Stimulated activated effector memory CD8-positive, alpha-beta T cell treated with anti-CD3 and anti-CD28 coated beads, Interleukin-12 subunit alpha, Interleukin-12 subunit beta, amount 100 ng/mL, for 72 hours (primary cell): ENCODE data around the gene CST7.
A peak's percentile ranks its signal among the peaks of the same experiment; 100 is the strongest.
"Not testable (repeated sequence)": the region's sequence is repeated elsewhere in the genome, so short reads cannot be mapped to it uniquely, and the experiment has no call there.

ENCODE experiments used
- ATAC-seq: fragments of 150-1000 bp; cut with Tn5 transposase; 2 replicates; pipeline ENCODE4 v1.10.0; 2021
- DNase-seq, 2 donors: peaks; one replicate each; pipeline ENCODE4 v3.0.0; 2021 to 2022; ENCODE audit warnings: low spot score in 2 of 2
- H3K27ac Mint-ChIP-seq: one replicate; pipeline ENCODE4 v1.8.0; 2022; ENCODE audit warnings: mild to moderate bottlenecking, mixed read lengths
- H3K36me3 Mint-ChIP-seq: one replicate; pipeline ENCODE4 v1.8.0; 2022; ENCODE audit warnings: mild to moderate bottlenecking, mixed read lengths
- H3K4me1 Mint-ChIP-seq: one replicate; pipeline ENCODE4 v1.8.0; 2022; ENCODE audit warnings: mixed read lengths
- H3K4me3 Mint-ChIP-seq: one replicate; pipeline ENCODE4 v1.8.0; 2022; ENCODE audit warnings: mild to moderate bottlenecking, mixed read lengths
- H3K9me3 Mint-ChIP-seq: one replicate; pipeline ENCODE4 v1.8.0; 2022; ENCODE audit warnings: mixed read lengths

Gene CST7

GRCh38 chr20:24917797-24918578 is 31.1 kb upstream of the CST7 start:
- peaks cover 29% of the 10 kb centered on the region for H3K4me1 Mint-ChIP-seq
- no peaks in the 10 kb centered on the region for H3K9me3 Mint-ChIP-seq
- peak overlapping the region; percentile 58 for H3K4me3 Mint-ChIP-seq
- no peaks in the 10 kb centered on the region for H3K36me3 Mint-ChIP-seq
- ATAC-seq: peak; percentile 74
- peak; percentile 41 to 70 for DNase-seq
- H3K27ac Mint-ChIP-seq: peak overlapping the region; percentile 71

GRCh38 chr20:24918579-24919566 is 30.2 kb upstream of the CST7 start:
- H3K4me3 Mint-ChIP-seq: peak overlapping the region; percentile 58
- peak in 1 of 2 donors; percentile 12 for DNase-seq
- H3K9me3 Mint-ChIP-seq: no peaks in the 10 kb centered on the region
- no peaks in the 10 kb centered on the region for H3K36me3 Mint-ChIP-seq
- ATAC-seq: no peak
- H3K4me1 Mint-ChIP-seq: peaks cover 29% of the 10 kb centered on the region
- H3K27ac Mint-ChIP-seq: peak overlapping the region; percentile 71

GRCh38 chr20:24919665-24920064 is 29.4 kb upstream of the CST7 start:
- H3K9me3 Mint-ChIP-seq, H3K27ac Mint-ChIP-seq, H3K4me3 Mint-ChIP-seq, ATAC-seq, H3K36me3 Mint-ChIP-seq: not testable (repeated sequence)
- peaks cover 29% of the 10 kb centered on the region for H3K4me1 Mint-ChIP-seq
- DNase-seq: peak in 1 of 2 donors; percentile 37

GRCh38 chr20:24920706-24921105 is 28.4 kb upstream of the CST7 start:
- H3K4me1 Mint-ChIP-seq: peaks cover 29% of the 10 kb centered on the region
- peak in 1 of 2 donors; percentile 40 for DNase-seq
- not testable (repeated sequence) for H3K36me3 Mint-ChIP-seq, H3K27ac Mint-ChIP-seq, H3K9me3 Mint-ChIP-seq, ATAC-seq, H3K4me3 Mint-ChIP-seq

- not testable (repeated sequence) for H3K9me3 Mint-ChIP-seq, ATAC-seq, H3K4me3 Mint-ChIP-seq, H3K36me3 Mint-ChIP-seq
- peaks cover 41% of the 10 kb centered on the region for H3K4me1 Mint-ChIP-seq
- DNase-seq: peak in 1 of 2 donors; percentile 43
- peak overlapping the region; percentile 94 for H3K27ac Mint-ChIP-seq
Observed at GRCh38 chr20:24929259-24929658, 19.8 kb upstream of the CST7 start.

- peak overlapping the region; percentile 94 for H3K27ac Mint-ChIP-seq
- DNase-seq: peak; percentile 26 to 73
- H3K36me3 Mint-ChIP-seq, H3K9me3 Mint-ChIP-seq: not testable (repeated sequence)
- H3K4me3 Mint-ChIP-seq: peak overlapping the region; percentile 62
- H3K4me1 Mint-ChIP-seq: peaks cover 48% of the 10 kb centered on the region
- ATAC-seq: peak; percentile 64
Observed at GRCh38 chr20:24929867-24930723, 19.0 kb upstream of the CST7 start.

GRCh38 chr20:24930724-24931688 is 18.1 kb upstream of the CST7 start:
- not testable (repeated sequence) for H3K9me3 Mint-ChIP-seq, ATAC-seq, H3K36me3 Mint-ChIP-seq, DNase-seq
- Mint-ChIP-seq H3K4me3 (peak overlapping the region; percentile 62), H3K4me1 (peaks cover 58% of the 10 kb centered on the region), H3K27ac (peak overlapping the region; percentile 94)

GRCh38 chr20:24931893-24932292 is 17.2 kb upstream of the CST7 start:
- peaks cover 66% of the 10 kb centered on the region for H3K4me1 Mint-ChIP-seq
- DNase-seq, ATAC-seq, H3K9me3 Mint-ChIP-seq, H3K36me3 Mint-ChIP-seq: not testable (repeated sequence)
- H3K4me3 Mint-ChIP-seq: peak overlapping the region; percentile 62
- H3K27ac Mint-ChIP-seq: peak overlapping the region; percentile 94

GRCh38 chr20:24933266-24933908 is 15.7 kb upstream of the CST7 start:
- H3K4me3 Mint-ChIP-seq: no peak overlapping the region
- DNase-seq: no peak
- H3K4me1 Mint-ChIP-seq: peaks cover 73% of the 10 kb centered on the region
- no peak for ATAC-seq
- no peaks in the 10 kb centered on the region for H3K9me3 Mint-ChIP-seq
- H3K27ac Mint-ChIP-seq: peak overlapping the region; percentile 94
- no peaks in the 10 kb centered on the region for H3K36me3 Mint-ChIP-seq

- H3K4me1 Mint-ChIP-seq: peaks cover 74% of the 10 kb centered on the region
Observed at GRCh38 chr20:24934101-24934661, 14.9 kb upstream of the CST7 start.

GRCh38 chr20:24934716-24935115 is 14.4 kb upstream of the CST7 start:
- DNase-seq (no peak), ATAC-seq (no peak)
- H3K9me3 Mint-ChIP-seq: no peaks in the 10 kb centered on the region
- no peak overlapping the region for H3K27ac Mint-ChIP-seq
- H3K36me3 Mint-ChIP-seq: no peaks in the 10 kb centered on the region
- H3K4me3 Mint-ChIP-seq: no peak overlapping the region
- H3K4me1 Mint-ChIP-seq: peaks cover 72% of the 10 kb centered on the region

More at GRCh38 chr20:24934101-24934661, 14.9 kb upstream of the CST7 start:
- Mint-ChIP-seq H3K36me3 (no peaks in the 10 kb centered on the region), H3K9me3 (no peaks in the 10 kb centered on the region), H3K4me3 (no peak overlapping the region), H3K27ac (peak overlapping the region; percentile 32)
- ATAC-seq (no peak), DNase-seq (no peak)

- Mint-ChIP-seq H3K4me3 (no peak overlapping the region), H3K4me1 (peaks cover 68% of the 10 kb centered on the region), H3K9me3 (no peaks in the 10 kb centered on the region), H3K27ac (peak overlapping the region; percentile 85), H3K36me3 (no peaks in the 10 kb centered on the region)
- ATAC-seq: no peak
- DNase-seq: peak in 1 of 2 donors; percentile 22
Observed at GRCh38 chr20:24935140-24935539, 13.9 kb upstream of the CST7 start.
